GM19099 (cell line): Measurements from ENCODE around the gene C1QTNF2.

Experiments used
- POLR2A ChIP-seq: IDR thresholded peaks from 3 replicates; pipeline ENCODE4 v1.6.1; 2011; ENCODE audit warnings: low read depth; ENCODE audit not compliant: insufficient read length; ENCODE audit errors: extremely low read depth

The C1QTNF2 gene

DNA sequence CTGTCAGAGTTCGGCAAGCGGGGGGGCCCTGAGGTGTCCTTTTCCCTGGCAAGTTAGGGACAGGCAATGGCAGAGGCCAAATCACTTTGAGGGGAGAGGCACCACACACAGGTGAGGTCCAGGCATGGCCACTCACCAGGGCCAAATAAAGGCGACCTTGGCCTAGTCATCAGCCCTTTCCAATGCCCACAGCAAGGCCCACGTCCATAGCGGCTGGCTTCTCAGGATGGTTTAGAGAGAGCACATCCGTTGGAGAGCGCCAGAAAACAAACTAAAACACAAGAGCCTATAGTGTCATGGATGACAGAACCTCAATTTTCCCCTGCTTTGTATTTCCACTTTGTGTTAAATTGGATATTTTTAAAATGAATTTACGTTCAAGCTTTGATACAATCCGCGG is 65.1 kb downstream of the C1QTNF2 start:
- no peak for TF ChIP-seq POLR2A

GRCh38 chr5:160303690-160304089 is 66.7 kb downstream of the C1QTNF2 start:
- no peak for TF ChIP-seq POLR2A

GRCh38 chr5:160298189-160298588 is 72.2 kb downstream of the C1QTNF2 start:
- no peak for TF ChIP-seq POLR2A

GRCh38 chr5:160297776-160298175 is 72.7 kb downstream of the C1QTNF2 start:
- no peak for TF ChIP-seq POLR2A
